ENCODE results near the gene SART3.

SART3 gene

GRCh38 chr12:108482717-108483212 lies 78.2 kb downstream of the SART3 start:
- no peak for DNase-seq

GRCh38 chr12:108479364-108480070 lies 81.5 kb downstream of the SART3 start:
- no peak for DNase-seq

GRCh38 chr12:108478611-108479206 lies 82.3 kb downstream of the SART3 start:
- no peak for DNase-seq

- no peak for DNase-seq
Measured at GRCh38 chr12:108477881-108478259, 83.1 kb downstream of the SART3 start.

- no peak for DNase-seq
Measured at GRCh38 chr12:108477055-108477880, 83.7 kb downstream of the SART3 start.

GRCh38 chr12:108475396-108475795 lies 85.6 kb downstream of the SART3 start:
- DNase-seq, result no peak

- DNase-seq, result no peak
Measured at GRCh38 chr12:108473400-108474055, 87.4 kb downstream of the SART3 start.

Measured in CD4-positive, alpha-beta T cell treated with Interleukin-15 for 1 hour (primary cell).